ENCODE measurements around the gene ESX1. TPM values are rescaled to one million over a fixed set of nuclear protein-coding genes. Genes with fewer than 3 reads are reported as not detected.

The ESX1 gene
- total and polyA plus RNA-seq, 2 of the 4 experiments (the other 2 are of a cell fraction), result not detected

GRCh38 chrX:104211187-104211586, 43.5 kb downstream of the ESX1 start:
- BruUV-seq (replicated peaks), result no TSS peak
- CTCF ChIA-PET, result no interaction called here

More at GRCh38 chrX:104211187-104211586, 43.5 kb downstream of the ESX1 start:
- dilution Hi-C loops (cut with HindIII; ENCODE audit: low sequenced_read_pairs, unreplicated experiment) (no loop called here), in situ Hi-C loops (cut with MboI; ENCODE audit: low sequenced_read_pairs) (no loop called here), intact Hi-C loops (cut with micrococcal nuclease) (no loop called here)
- Histone ChIP-seq H3K9ac (ENCODE audit: low read depth, low read length) (no peak overlapping the region), H4K8ac (ENCODE audit: low read depth in 2 of 2, low read length in 2 of 2) (no peak overlapping the region), H3K27me3 (ENCODE audit: control insufficient read depth, insufficient read depth, low read length) (peaks cover 6% of the 10 kb centered on the region), H2BK20ac (ENCODE audit: low read depth, low read length) (no peak overlapping the region), H2AFZ (replicated peaks; ENCODE audit: low read length, poor library complexity) (no peak overlapping the region), H3K18ac (ENCODE audit: low read depth, low read length) (no peak overlapping the region), H2BK5ac (ENCODE audit: low read depth, low read length, poor library complexity, severe bottlenecking) (no peak overlapping the region), H3K4me2 (ENCODE audit: low read depth, low read length) (no peak overlapping the region), H3K36me3 (ENCODE audit: control insufficient read depth, insufficient read depth, low read length) (no peaks in the 10 kb centered on the region), H3K4me1 (ENCODE audit: control insufficient read depth, insufficient read depth, low read length) (no peaks in the 10 kb centered on the region), H3K79me1 (ENCODE audit: low read depth in 1 of 2, low read length in 2 of 2) (no peaks in the 10 kb centered on the region), H3K56ac (ENCODE audit: extremely low read depth, insufficient read depth, low read length) (no peak overlapping the region), H2BK120ac (ENCODE audit: low read depth, low read length) (no peak overlapping the region), H3K23ac (ENCODE audit: low read depth, low read length) (no peak overlapping the region), H3K9me1 (ENCODE audit: insufficient read depth, low read length) (no peaks in the 10 kb centered on the region), H2AK5ac (ENCODE audit: low read depth, low read length) (no peak overlapping the region), H3K9me3 (ENCODE audit: control insufficient read depth, insufficient read depth, low read length) (no peaks in the 10 kb centered on the region), H3K14ac (replicated peaks; ENCODE audit: low read depth, low read length) (no peak overlapping the region), H4K91ac (ENCODE audit: insufficient read depth, low read depth, low read length) (no peak overlapping the region), H2BK15ac (ENCODE audit: low read depth, low read length) (no peak overlapping the region), H4K5ac (ENCODE audit: low read depth, low read length) (no peak overlapping the region), H4K20me1 (ENCODE audit: insufficient read depth, low read length) (no peaks in the 10 kb centered on the region), H3K27ac (ENCODE audit: insufficient read depth, low read length) (no peak overlapping the region), H3K4ac (ENCODE audit: low read depth, low read length) (no peak overlapping the region), H2AK9ac (replicated peaks; ENCODE audit: low read depth, low read length, poor library complexity) (no peak overlapping the region), H3K4me3 (ENCODE audit: insufficient read depth, low read depth, low read length) (no peak overlapping the region)
- TF ChIP-seq RAD21 (IDR thresholded peaks at IDR 0.05; ENCODE audit: low read length) (no peak), POLR2A (IDR thresholded peaks at IDR 0.05; ENCODE audit: low read depth, low read length) (no peak), NFE2L2 (IDR thresholded peaks at IDR 0.05; ENCODE audit: low read depth, low read length) (no peak), USF2 (IDR thresholded peaks at IDR 0.05; ENCODE audit: low read depth, low read length) (no peak), RFX5 (IDR thresholded peaks at IDR 0.05; ENCODE audit: low read depth, low read length) (no peak), ELK1 (IDR thresholded peaks at IDR 0.05; ENCODE audit: borderline replicate concordance, low read depth, low read length) (no peak), MXI1 (IDR thresholded peaks at IDR 0.05; ENCODE audit: borderline replicate concordance, low read depth, low read length) (no peak), MAZ (IDR thresholded peaks at IDR 0.05; ENCODE audit: borderline replicate concordance, low read depth, low read length) (no peak), CHD1 (IDR thresholded peaks at IDR 0.05; ENCODE audit: low read depth, low read length) (no peak), BHLHE40 (IDR thresholded peaks at IDR 0.05; ENCODE audit: low read depth, low read length) (no peak), FOS (IDR thresholded peaks at IDR 0.05; ENCODE audit: low read depth, low read length) (no peak), CEBPB (IDR thresholded peaks at IDR 0.05; ENCODE audit: low read depth, low read length) (no peak), RCOR1 (IDR thresholded peaks at IDR 0.05; ENCODE audit: insufficient replicate concordance, low read length) (no peak), SMC3 (IDR thresholded peaks at IDR 0.05; ENCODE audit: low read depth, low read length) (no peak), CTCF (conservative IDR thresholded peaks at IDR 0.05; ENCODE audit: low read depth, low read length) (no peak), MAFK (IDR thresholded peaks at IDR 0.05; ENCODE audit: low read depth, low read length) (no peak)
- DNase-seq (no peak), ATAC-seq (ENCODE audit: low read depth) (no peak)
- POLR2A ChIA-PET (ENCODE audit: unreplicated experiment), result no interaction called here
- no CpG with 5 or more reads among the region's 5 CpGs for whole genome bisulfite sequencing, 2 experiments (ENCODE audit: extremely low coverage in 2 of 2, insufficient read length in 1 of 2)

Measured in IMR-90 (cell line).